GM10248 (cell line): ENCODE data around the gene TSPAN7.
A peak's percentile ranks its signal among the peaks of the same experiment; 100 is the strongest.

Experiments
- CTCF ChIA-PET: fragments of 300-600 bp; sonication (Branson Sonifier 250); formaldehyde crosslinking; extraction: SDS; loops from one replicate; lab custom pipeline; 2021; ENCODE audit warnings: antibody characterized with exemption; lab: Yijun Ruan, JAX
- POLR2A ChIA-PET: fragments of 350-650 bp; sonication (Branson Sonifier 250); formaldehyde crosslinking; extraction: SDS; loops from one replicate; lab custom pipeline; 2020; ENCODE audit warnings: antibody characterized with exemption; lab: Yijun Ruan, JAX
- DNase-seq: peaks from one replicate; pipeline ENCODE4 v3.0.0; 2012; ENCODE audit errors: extremely low spot score
- CTCF ChIP-seq: IDR thresholded peaks from 2 replicates; pipeline ENCODE4 v1.5.1; 2012; ENCODE audit warnings: mild to moderate bottlenecking, low read depth; ENCODE audit errors: extremely low read depth, missing control alignments, control extremely low read depth

Gene TSPAN7

GRCh38 chrX:38654302-38654701, 93.0 kb downstream of the TSPAN7 start:
- peak; percentile 5 for TF ChIP-seq CTCF
- POLR2A ChIA-PET = no interaction called here
- CTCF ChIA-PET = interaction anchor here (0.9 kb wide), 1 partner anchor 39 kb away, joined by 3 read pairs; no protein-coding TSS in a partner anchor
- DNase-seq = no peak

- POLR2A ChIA-PET = no interaction called here
- CTCF ChIA-PET = interaction anchor here (0.9 to 1.3 kb wide), 7 partner anchors 7 to 329 kb away, joined by 3 to 4 read pairs (median 3); partner anchors contain the start of gene RPGR
- DNase-seq = no peak
- no peak for TF ChIP-seq CTCF
These were observed 95.1 kb downstream of the TSPAN7 start for GRCh38 chrX:38656350-38656915.

GRCh38 chrX:38657562-38657961, 96.2 kb downstream of the TSPAN7 start:
- CTCF ChIA-PET = interaction anchor here (1.0 to 1.1 kb wide), 2 partner anchors 8 to 330 kb away, joined by 3 read pairs; partner anchors contain the start of gene RPGR
- POLR2A ChIA-PET = no interaction called here
- DNase-seq = no peak
- TF ChIP-seq CTCF = no peak

- TF ChIP-seq CTCF = no peak
- POLR2A ChIA-PET = interaction anchor here (1.0 kb wide), 1 partner anchor 9 kb away, joined by 3 read pairs; no protein-coding TSS in a partner anchor
- CTCF ChIA-PET = interaction anchor here (1.2 kb wide), 1 partner anchor 489 kb away, joined by 3 read pairs; no protein-coding TSS in a partner anchor
- no peak for DNase-seq
These were observed 99.2 kb downstream of the TSPAN7 start for GRCh38 chrX:38660395-38661102.

- ChIA-PET CTCF (no interaction called here), POLR2A (interaction anchor here (1.0 kb wide), 1 partner anchor 9 kb away, joined by 3 read pairs; no protein-coding TSS in a partner anchor)
- DNase-seq = no peak
- no peak for TF ChIP-seq CTCF
These were observed 99.7 kb downstream of the TSPAN7 start for GRCh38 chrX:38661103-38661441.

- POLR2A ChIA-PET = interaction anchor here (1.0 kb wide), 1 partner anchor 10 kb away, joined by 3 read pairs; no protein-coding TSS in a partner anchor
- DNase-seq = no peak
- CTCF ChIA-PET = no interaction called here
- no peak for TF ChIP-seq CTCF
These were observed 100.2 kb downstream of the TSPAN7 start for GRCh38 chrX:38661561-38661960.
